Skeletal muscle tissue (tissue), 4 donors: ENCODE measurements around the gene CRACR2A. TPM values are rescaled to one million over a fixed set of nuclear protein-coding genes. Genes with fewer than 3 reads are reported as not detected.

Source experiments
- H3K27ac ChIP-seq: one replicate; pipeline ENCODE4 v1.7.0; 2013; ENCODE audit warnings: mild to moderate bottlenecking, low read depth, low read length, inconsistent platforms
- H3K27me3 ChIP-seq, 3 donors: one replicate each; pipeline ENCODE4 v1.7.0; 2013; ENCODE audit warnings: low read length in 3 of 3; ENCODE audit not compliant: control insufficient read depth in 3 of 3, insufficient read depth in 3 of 3
- H3K36me3 ChIP-seq, 3 donors: one replicate each; pipeline ENCODE4 v1.7.0; 2013; ENCODE audit warnings: low read length in 3 of 3; ENCODE audit not compliant: control insufficient read depth in 3 of 3, insufficient read depth in 3 of 3
- H3K4me1 ChIP-seq, 3 donors: one replicate each; pipeline ENCODE4 v1.7.0; 2013; ENCODE audit warnings: low read length in 3 of 3, mild to moderate bottlenecking in 3 of 3; ENCODE audit not compliant: control insufficient read depth in 3 of 3, insufficient read depth in 3 of 3
- H3K4me3 ChIP-seq, 3 donors: one replicate each; pipeline ENCODE4 v1.7.0; 2013; ENCODE audit warnings: low read length in 3 of 3
- H3K9ac ChIP-seq, 3 donors: one replicate each; pipeline ENCODE4 v1.7.0; 2013; ENCODE audit warnings: low read length in 3 of 3, mild to moderate bottlenecking in 3 of 3, moderate library complexity in 2 of 3, low read depth in 1 of 3
- H3K9me3 ChIP-seq, 3 donors: one replicate each; pipeline ENCODE4 v1.7.0; 2013; ENCODE audit warnings: low read length in 3 of 3; ENCODE audit not compliant: control insufficient read depth in 3 of 3
- total RNA-seq: library from RNA; depleted of rRNA; stranded (reverse); fragments of >200 nt; gene quantifications from one replicate; pipeline ENCODE4 v1.2.3, GENCODE V29; 2014
- donor health status: Osteomylitis.

CRACR2A gene
- total RNA-seq, 1 donor from 2014 or later: 2.1 TPM

DNA sequence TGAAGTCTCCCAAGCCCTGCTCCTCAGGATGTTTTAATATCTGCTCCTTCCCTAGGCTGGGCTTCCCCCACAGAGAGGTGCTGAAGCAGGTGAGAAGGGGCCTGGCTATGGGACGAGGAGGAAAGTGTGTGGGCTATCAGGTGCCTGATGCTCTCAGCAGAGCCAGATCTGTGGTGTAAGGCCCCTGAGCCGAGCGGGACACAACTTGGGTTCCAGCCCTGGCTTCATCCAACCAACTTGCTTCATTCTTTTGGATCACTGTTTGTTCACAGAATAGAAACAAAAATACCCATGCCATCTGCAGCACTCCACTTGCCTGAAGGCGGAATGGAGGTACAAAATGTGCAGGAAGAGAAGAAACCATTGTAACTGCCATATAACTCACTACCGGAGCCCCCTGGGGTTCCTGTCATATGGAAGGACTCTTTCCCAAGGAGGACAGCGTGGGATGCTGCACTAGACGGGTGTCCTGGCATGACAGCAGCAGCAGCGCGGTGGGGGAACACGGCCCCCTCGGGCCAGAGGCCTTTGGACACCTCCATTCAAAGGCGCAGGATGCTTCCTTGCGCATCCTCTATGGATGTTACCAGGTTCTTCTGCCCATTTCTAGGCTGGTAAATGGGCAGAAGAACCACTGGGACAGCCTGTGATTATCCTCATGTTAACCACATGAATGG is 95.8 kb downstream of the CRACR2A start:
- Histone ChIP-seq H3K27ac (no peak overlapping the region), H3K27me3 (no peaks in the 10 kb centered on the region), H3K4me1 (peaks cover 0 to 6% (median 4%) of the 10 kb centered on the region in 3 donors), H3K36me3 (peaks cover 0 to 3% (median 0%) of the 10 kb centered on the region in 3 donors), H3K9ac (no peak overlapping the region), H3K4me3 (no peak overlapping the region), H3K9me3 (no peaks in the 10 kb centered on the region)

DNA sequence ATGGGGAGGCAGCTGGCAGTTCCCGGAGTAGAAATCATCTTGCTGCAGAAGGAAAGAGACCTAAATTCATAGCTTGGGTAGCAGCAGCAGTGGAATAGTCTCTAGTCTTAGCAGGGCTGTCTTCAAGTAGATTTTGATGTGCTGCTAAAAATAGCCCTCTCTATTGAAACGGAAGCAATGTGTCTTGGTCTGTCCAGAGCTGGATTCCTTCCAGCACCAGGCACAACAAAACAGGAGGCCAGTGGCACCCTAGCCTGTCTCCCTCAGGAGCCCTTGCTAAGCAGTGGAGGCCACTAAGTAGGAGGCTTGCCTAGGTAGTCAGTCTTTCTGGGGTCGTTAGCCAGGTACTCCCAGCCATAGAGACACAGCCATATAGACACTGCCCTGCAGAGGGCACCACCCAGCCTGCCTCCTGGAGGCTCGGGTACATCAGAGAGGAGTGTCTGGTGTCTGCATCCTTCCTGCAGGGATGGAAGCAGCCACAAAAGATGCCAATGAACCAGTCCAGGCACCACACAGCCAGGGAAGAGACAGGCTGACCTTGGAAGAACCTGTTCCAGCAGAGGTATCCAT is 97.5 kb downstream of the CRACR2A start:
- Histone ChIP-seq H3K27ac (no peak overlapping the region), H3K27me3 (no peaks in the 10 kb centered on the region), H3K4me3 (no peak overlapping the region), H3K4me1 (peaks cover 0 to 6% (median 4%) of the 10 kb centered on the region in 3 donors), H3K9ac (no peak overlapping the region), H3K9me3 (no peaks in the 10 kb centered on the region), H3K36me3 (peaks cover 0 to 3% (median 0%) of the 10 kb centered on the region in 3 donors)

DNA sequence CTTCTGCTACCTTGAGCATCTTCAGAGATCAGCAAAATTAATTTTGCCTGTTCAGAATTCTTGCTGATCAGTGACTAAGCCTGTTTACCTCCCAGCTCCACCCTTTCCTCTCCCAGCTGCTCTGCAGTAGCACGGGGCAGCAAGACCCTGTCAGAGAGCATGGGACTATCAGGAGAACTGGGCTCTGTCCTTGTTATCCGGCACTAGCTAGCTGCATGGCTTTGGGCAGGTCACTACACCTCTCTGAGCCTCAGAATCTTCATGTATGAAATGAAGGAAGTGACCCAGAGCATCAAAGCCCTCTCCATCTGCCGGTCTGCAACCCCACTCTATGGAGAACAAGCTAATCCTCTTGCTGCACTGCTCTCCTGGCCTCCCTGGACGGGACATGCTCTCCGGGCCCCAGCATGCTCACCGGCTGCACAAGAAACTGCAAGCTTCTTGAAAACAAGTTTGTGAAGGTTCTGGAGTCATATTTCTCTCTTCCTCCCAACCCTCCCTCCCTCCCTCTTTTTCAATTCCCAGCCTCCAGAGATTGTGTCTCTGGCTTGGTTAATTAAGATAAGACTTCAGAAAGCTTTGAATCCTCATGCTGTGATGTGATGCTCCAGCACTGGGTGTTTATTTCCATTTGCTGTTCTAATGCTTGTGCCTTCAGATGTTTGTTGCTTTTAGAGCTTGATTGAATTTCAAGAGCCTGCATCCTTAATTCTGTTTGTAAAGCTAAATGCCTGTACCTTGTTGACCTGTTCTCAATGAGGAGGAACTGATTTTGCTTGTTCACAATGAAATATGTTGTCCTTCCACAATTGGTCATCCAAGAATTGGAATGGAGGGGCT is 101.1 kb downstream of the CRACR2A start:
- Histone ChIP-seq H3K4me3 (no peak overlapping the region), H3K4me1 (peaks cover 0 to 6% (median 4%) of the 10 kb centered on the region in 3 donors), H3K27me3 (peaks cover 0 to 5% (median 0%) of the 10 kb centered on the region in 3 donors), H3K9ac (no peak overlapping the region), H3K27ac (no peak overlapping the region), H3K9me3 (no peaks in the 10 kb centered on the region), H3K36me3 (peaks cover 0 to 7% (median 0%) of the 10 kb centered on the region in 3 donors)

DNA sequence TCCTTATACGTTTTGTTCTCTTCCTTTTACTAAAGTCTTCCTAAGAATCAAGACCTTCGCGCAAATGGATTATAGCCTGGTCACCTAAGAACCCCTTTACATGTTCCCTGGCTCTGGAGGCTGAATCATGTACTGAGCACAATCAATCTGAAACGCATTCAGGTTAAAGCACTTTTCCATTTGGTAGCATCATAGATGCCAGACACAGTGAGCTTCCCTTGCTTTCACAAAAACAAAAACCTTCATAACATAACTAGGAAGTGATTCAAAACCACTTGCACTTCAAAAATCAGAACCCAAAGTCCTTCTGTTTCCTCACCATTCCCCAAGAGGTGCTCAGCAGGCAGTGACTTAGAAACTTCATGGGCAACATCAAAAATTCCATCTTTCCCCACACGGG is 105.4 kb downstream of the CRACR2A start:
- Histone ChIP-seq H3K27me3 (peaks cover 0 to 5% (median 0%) of the 10 kb centered on the region in 3 donors), H3K4me3 (no peak overlapping the region), H3K4me1 (no peaks in the 10 kb centered on the region), H3K27ac (no peak overlapping the region), H3K36me3 (peaks cover 0 to 3% (median 0%) of the 10 kb centered on the region in 3 donors), H3K9ac (no peak overlapping the region), H3K9me3 (no peaks in the 10 kb centered on the region)

DNA sequence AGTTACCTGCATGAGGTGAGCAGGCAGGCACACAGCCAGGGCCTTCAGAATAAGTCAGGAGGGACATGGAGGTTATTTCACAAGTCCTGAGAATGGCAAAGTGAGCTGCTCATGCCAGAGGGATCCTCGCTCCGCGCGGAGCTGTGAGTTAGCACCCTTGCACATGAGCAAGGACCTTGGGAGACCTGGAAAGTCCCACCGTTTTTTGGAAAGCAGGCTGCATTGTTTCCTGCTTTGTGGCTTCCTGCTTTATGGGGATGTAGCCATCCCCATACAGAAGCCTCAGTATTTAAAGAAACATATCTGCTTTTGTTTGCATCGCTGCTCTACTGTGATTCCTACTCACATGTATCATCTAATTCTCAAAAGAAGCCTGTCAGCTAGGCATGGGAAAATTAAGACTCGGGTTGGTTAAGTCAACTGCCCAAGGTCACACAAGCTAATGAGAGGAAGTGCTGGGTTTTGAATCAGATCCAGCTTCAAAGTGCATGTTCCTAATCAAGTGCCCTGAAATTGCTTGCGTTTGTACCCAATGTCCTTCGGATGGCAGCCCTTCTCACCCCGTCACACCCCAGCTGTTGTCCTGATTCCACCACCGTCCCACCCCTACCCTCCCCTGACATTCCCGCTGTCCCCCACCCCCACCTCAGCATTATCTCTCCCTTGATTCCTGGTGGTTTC is 106.2 kb downstream of the CRACR2A start:
- Histone ChIP-seq H3K27ac (no peak overlapping the region), H3K9ac (no peak overlapping the region), H3K36me3 (peaks cover 0 to 3% (median 0%) of the 10 kb centered on the region in 3 donors), H3K4me3 (no peak overlapping the region), H3K4me1 (no peaks in the 10 kb centered on the region), H3K9me3 (no peaks in the 10 kb centered on the region), H3K27me3 (peaks cover 0 to 5% (median 0%) of the 10 kb centered on the region in 3 donors)

DNA sequence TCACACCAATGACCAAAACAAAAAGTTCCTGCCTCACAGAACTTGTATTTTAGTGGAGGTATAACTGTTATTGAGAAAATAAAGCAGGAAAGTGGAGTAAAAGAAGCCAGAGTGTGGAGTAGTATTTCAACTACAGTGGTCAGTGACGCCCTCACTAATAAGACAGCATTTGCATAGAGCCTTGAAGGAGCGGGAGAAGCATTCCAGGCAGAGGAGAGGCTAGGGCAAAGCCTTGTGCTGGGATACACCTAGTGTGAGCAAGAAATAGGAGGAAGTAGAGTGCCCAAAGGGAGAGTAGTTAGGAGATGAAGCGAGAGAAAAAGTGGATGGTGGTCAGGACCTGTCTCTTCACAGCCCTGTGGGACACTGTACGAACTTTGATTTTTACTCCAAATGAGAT is 107.8 kb downstream of the CRACR2A start:
- Histone ChIP-seq H3K36me3 (peaks cover 0 to 3% (median 0%) of the 10 kb centered on the region in 3 donors), H3K9me3 (no peaks in the 10 kb centered on the region), H3K27me3 (peaks cover 0 to 5% (median 0%) of the 10 kb centered on the region in 3 donors), H3K9ac (no peak overlapping the region), H3K4me1 (no peaks in the 10 kb centered on the region), H3K27ac (no peak overlapping the region), H3K4me3 (no peak overlapping the region)

DNA sequence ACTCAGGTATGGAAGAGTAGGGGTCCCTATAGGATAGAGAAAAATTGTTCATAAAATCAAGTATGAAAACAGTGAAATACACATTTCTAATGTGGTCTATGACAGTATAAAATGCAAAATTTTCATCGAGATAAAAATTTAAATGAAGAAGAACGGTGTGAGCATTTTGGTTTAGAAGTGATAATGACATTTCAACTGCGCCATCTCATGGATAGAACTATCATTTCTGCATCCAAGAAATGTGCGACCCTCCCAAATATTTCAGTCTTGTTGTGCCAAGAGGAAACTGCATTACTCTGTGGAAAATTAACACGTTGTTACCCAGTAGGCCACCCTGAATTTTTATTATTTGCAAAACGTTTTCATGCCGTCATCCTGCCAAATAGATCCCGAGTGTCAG is 108.8 kb downstream of the CRACR2A start:
- Histone ChIP-seq H3K36me3 (peaks cover 0 to 3% (median 0%) of the 10 kb centered on the region in 3 donors), H3K9ac (no peak overlapping the region), H3K9me3 (no peaks in the 10 kb centered on the region), H3K27ac (no peak overlapping the region), H3K4me1 (no peaks in the 10 kb centered on the region), H3K27me3 (peaks cover 0 to 5% (median 0%) of the 10 kb centered on the region in 3 donors), H3K4me3 (no peak overlapping the region)

DNA sequence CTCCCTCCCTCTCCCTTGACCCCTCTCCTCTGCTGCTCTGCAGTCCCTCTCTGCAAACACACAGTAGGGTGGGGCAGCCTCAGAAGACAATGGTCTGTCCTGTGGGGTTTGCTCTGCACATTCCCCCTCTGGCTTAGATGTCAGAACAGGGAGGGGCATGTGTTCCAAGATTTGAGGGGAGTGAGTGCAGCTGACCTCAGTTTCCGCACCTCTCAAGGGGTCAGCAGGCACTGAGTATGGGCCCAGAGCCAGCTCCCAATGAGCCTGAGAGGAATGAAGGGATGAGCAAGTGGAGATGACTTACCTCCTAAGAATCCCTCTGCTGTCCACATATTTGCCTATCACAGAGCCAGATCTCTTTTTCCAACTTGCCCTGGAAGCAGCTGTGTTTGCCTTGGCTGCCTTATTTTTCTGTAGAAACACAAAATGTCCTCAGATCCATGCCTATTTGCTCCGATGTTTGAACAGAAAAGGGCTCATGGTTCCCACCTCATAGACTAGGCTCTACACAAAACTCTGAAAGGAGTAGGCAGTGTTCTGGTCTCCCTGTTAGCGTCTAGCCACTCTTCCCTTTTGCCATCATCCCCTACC is 111.4 kb downstream of the CRACR2A start:
- no peaks in the 10 kb centered on the region for H3K4me1 ChIP-seq
- no peaks in the 10 kb centered on the region for H3K36me3 ChIP-seq
- H3K27ac ChIP-seq: no peak overlapping the region
- no peak overlapping the region for H3K4me3 ChIP-seq
- no peak overlapping the region for H3K9ac ChIP-seq
- H3K27me3 ChIP-seq: no peaks in the 10 kb centered on the region
- no peaks in the 10 kb centered on the region for H3K9me3 ChIP-seq

DNA sequence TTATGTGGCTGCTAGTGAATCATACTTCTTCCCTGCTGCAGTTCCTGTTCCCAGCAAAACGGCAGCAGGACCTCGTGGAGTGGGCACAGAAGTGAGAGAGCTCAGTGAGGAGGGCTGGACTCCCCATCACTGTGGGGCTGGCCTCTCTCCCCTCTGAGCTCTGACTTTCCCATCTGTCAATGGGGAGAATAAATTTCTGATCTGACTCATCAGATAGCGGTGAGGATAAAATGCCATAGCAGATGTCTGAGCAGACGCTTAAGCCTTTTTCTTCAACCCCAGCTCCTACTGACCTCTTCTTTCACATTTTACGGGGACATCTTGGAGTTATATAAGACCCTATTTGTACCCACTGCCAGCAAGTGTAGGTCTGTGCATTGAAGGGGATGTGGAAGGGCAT is 116.6 kb downstream of the CRACR2A start:
- Histone ChIP-seq H3K27ac (no peak overlapping the region), H3K27me3 (no peaks in the 10 kb centered on the region), H3K4me1 (no peaks in the 10 kb centered on the region), H3K9me3 (no peaks in the 10 kb centered on the region), H3K4me3 (no peak overlapping the region), H3K36me3 (no peaks in the 10 kb centered on the region), H3K9ac (no peak overlapping the region)
